ENCODE data around the gene SLC25A13.

DNA sequence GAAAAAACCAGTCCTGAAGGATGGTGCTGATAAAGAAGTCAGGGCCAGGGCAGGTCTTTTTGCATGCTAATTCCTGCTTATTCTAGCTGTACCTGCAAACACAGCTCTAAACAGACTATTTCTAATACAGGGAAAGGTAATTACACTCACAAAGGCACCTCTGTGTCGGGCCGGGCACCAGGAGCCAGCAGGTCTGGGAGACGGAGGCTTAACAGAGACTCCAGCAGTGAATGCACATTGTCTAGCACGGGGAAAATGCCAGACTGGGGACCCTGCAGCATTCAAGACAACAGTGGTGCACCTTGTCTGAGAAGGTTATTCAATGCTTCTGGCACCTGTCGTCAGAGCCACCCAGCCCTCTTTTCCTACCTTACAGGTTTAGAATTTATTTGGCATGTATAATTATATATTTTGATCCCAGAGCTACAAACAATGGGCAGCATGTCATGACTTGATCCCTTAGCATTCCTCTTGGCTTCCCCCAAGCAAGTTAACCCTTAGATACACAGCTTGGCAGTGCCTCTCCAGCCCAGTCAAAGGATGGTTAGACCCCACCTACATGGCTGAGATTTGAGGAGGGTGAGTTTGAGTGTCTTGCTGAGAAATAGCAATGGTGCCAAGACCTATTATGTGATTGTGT, 185.2 kb downstream of the SLC25A13 start:
- TF ChIP-seq POLR2A (IDR thresholded peaks at IDR 0.05) (no peak), CTCF (IDR thresholded peaks at IDR 0.05) (no peak)

Data from testis (tissue), 2 donors.